ENCODE data around the gene ARL6IP4. TPM values are rescaled to one million over a fixed set of nuclear protein-coding genes. Genes with fewer than 3 reads are reported as not detected.

ARL6IP4 gene
- polyA plus RNA-seq, 1 donor = 208 TPM

DNA sequence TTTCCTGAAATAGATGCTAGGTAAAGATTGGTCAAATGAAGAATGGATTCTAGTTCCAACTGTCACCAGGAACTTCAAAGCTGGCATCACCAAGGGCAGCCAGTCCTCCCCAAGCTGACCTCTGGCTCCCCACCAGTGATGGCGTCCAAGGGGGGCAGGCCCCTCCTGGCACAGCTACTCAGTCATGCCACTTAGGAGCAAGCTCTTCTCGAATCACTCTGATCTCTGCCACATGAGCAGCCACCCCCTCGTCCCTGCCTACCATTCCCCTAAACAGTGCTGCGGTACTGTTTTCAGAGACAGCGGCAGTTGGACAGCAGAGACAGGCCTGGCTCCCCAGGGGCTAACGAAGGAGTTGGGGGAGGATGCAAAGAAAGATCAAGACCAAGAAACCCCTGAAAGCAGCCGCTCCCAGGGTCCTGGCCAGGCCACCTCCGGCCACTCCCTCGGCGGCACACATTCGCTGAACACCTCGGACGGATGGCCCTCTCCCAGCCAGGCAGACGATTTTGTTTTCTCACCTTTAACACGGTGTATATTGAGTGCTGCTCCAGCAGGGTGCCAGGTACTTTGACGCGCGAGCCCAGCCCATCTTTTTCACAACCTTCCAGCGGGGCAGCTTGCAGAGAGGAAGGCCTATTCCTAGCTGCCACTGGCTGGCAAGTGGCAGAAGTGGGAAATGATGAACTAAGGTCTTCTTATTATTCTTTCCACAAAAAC is 47.4 kb downstream of the ARL6IP4 start:
- Histone ChIP-seq H3K27ac (ENCODE audit: low read length) (no peak overlapping the region), H3K9me3 (ENCODE audit: control insufficient read depth, low read depth, low read length) (no peaks in the 10 kb centered on the region), H3K27me3 (ENCODE audit: control insufficient read depth, insufficient read depth, low read length) (no peaks in the 10 kb centered on the region), H3K4me3 (ENCODE audit: low read length) (no peak overlapping the region), H3K36me3 (ENCODE audit: control insufficient read depth, insufficient read depth, low read length) (peaks cover 12% of the 10 kb centered on the region), H3K4me1 (ENCODE audit: control insufficient read depth, insufficient read depth, low read length) (no peaks in the 10 kb centered on the region)
- no peak for DNase-seq
- no CpG with 5 or more reads among the region's 19 CpGs for WGBS (ENCODE audit: insufficient coverage, low lambda C conversion rate)

GRCh38 chr12:123028475-123028874 is 48.0 kb downstream of the ARL6IP4 start:
- no peaks in the 10 kb centered on the region for H3K4me1 ChIP-seq (ENCODE audit: control insufficient read depth, insufficient read depth, low read length)

DNA sequence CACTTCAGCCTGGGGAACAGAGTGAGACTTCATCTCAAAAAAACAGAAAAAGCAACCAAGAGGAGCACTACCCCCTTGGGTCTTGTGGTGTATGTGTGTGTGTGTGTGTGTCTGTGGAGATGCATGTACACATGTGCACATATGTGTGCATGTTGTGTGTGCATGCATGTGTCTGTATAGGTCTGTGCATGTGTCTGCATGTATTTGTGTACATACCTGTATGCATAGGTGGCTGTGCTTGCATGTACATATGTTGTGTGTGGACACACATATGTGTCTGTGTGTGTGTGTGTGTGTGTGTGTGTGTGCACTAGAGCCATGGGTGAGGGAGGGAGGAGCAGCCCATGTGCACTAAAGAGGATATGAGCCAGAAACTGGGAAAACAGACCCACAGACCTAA is 49.1 kb downstream of the ARL6IP4 start:
- H3K4me1 ChIP-seq (ENCODE audit: control insufficient read depth, insufficient read depth, low read length) = no peaks in the 10 kb centered on the region
- no peak overlapping the region for H3K27ac ChIP-seq (ENCODE audit: low read length)
- no peak overlapping the region for H3K4me3 ChIP-seq (ENCODE audit: low read length)
- no peak for DNase-seq
- peaks cover 18% of the 10 kb centered on the region for H3K36me3 ChIP-seq (ENCODE audit: control insufficient read depth, insufficient read depth, low read length)
- H3K9me3 ChIP-seq (ENCODE audit: control insufficient read depth, low read depth, low read length) = no peaks in the 10 kb centered on the region
- no peaks in the 10 kb centered on the region for H3K27me3 ChIP-seq (ENCODE audit: control insufficient read depth, insufficient read depth, low read length)

More at GRCh38 chr12:123028475-123028874, 48.0 kb downstream of the ARL6IP4 start:
- no peaks in the 10 kb centered on the region for H3K9me3 ChIP-seq (ENCODE audit: control insufficient read depth, low read depth, low read length)
- WGBS (ENCODE audit: insufficient coverage, low lambda C conversion rate) = no CpG with 5 or more reads among the region's 7 CpGs
- H3K27ac ChIP-seq (ENCODE audit: low read length) = no peak overlapping the region
- peak; percentile 41 to 69 for DNase-seq
- no peak overlapping the region for H3K4me3 ChIP-seq (ENCODE audit: low read length)
- H3K36me3 ChIP-seq (ENCODE audit: control insufficient read depth, insufficient read depth, low read length) = peaks cover 17% of the 10 kb centered on the region
- no peaks in the 10 kb centered on the region for H3K27me3 ChIP-seq (ENCODE audit: control insufficient read depth, insufficient read depth, low read length)

DNA sequence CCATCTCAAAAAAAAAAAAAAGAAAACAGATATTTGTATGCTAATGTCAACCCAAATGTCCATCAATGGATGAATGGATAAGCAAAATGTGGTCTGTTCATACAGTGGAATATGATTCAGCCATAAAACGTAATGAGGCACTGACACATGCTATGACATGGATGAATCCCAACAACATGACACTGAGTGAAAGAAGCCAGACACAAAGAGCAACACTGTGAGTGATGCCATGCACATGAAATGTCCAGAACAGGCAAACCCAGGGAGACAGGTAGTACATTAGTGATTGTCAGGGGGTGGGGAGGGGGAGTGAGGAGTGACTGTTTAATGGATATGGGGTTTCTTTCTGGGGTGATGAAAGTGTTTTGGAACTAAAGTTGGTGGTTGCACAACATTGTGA is 50.2 kb downstream of the ARL6IP4 start:
- Histone ChIP-seq H3K4me1 (ENCODE audit: control insufficient read depth, insufficient read depth, low read length) (no peaks in the 10 kb centered on the region), H3K4me3 (ENCODE audit: low read length) (no peak overlapping the region), H3K36me3 (ENCODE audit: control insufficient read depth, insufficient read depth, low read length) (peaks cover 18% of the 10 kb centered on the region), H3K9me3 (ENCODE audit: control insufficient read depth, low read depth, low read length) (no peaks in the 10 kb centered on the region), H3K27ac (ENCODE audit: low read length) (no peak overlapping the region), H3K27me3 (ENCODE audit: control insufficient read depth, insufficient read depth, low read length) (no peaks in the 10 kb centered on the region)
- DNase-seq = no peak
- WGBS (ENCODE audit: insufficient coverage, low lambda C conversion rate) = no CpG with 5 or more reads among the region's 1 CpG

GRCh38 chr12:123031171-123031845 is 50.8 kb downstream of the ARL6IP4 start:
- no peaks in the 10 kb centered on the region for H3K4me1 ChIP-seq (ENCODE audit: control insufficient read depth, insufficient read depth, low read length)
- WGBS (ENCODE audit: insufficient coverage, low lambda C conversion rate) = no CpG with 5 or more reads among the region's 10 CpGs
- peaks cover 18% of the 10 kb centered on the region for H3K36me3 ChIP-seq (ENCODE audit: control insufficient read depth, insufficient read depth, low read length)
- DNase-seq = no peak
- H3K27me3 ChIP-seq (ENCODE audit: control insufficient read depth, insufficient read depth, low read length) = no peaks in the 10 kb centered on the region
- no peak overlapping the region for H3K4me3 ChIP-seq (ENCODE audit: low read length)
- H3K27ac ChIP-seq (ENCODE audit: low read length) = no peak overlapping the region
- H3K9me3 ChIP-seq (ENCODE audit: control insufficient read depth, low read depth, low read length) = no peaks in the 10 kb centered on the region

Other genes starting within 250 kb of the ARL6IP4 start
- 0.46 TPM for gene HCAR1, start 249.8 kb upstream of the ARL6IP4 start, polyA plus RNA-seq
- gene DENR, start 227.9 kb upstream of the ARL6IP4 start, polyA plus RNA-seq = 59.1 TPM
- 0.36 TPM for gene CCDC62, start 206.1 kb upstream of the ARL6IP4 start, polyA plus RNA-seq
- gene HIP1R, start 145.2 kb upstream of the ARL6IP4 start, polyA plus RNA-seq = 41.8 TPM
- 26.5 TPM for gene VPS37B, start 84.6 kb upstream of the ARL6IP4 start, polyA plus RNA-seq
- gene ABCB9, start 14.2 kb upstream of the ARL6IP4 start, polyA plus RNA-seq = 5.2 TPM
- gene OGFOD2, start 5.4 kb upstream of the ARL6IP4 start, polyA plus RNA-seq = 22.2 TPM
- 7.8 TPM for gene PITPNM2, start 170.4 kb downstream of the ARL6IP4 start, polyA plus RNA-seq

All from large intestine (tissue), 3 donors.